ENCODE measurements around the gene MYO7A.

Gene MYO7A

GRCh38 chr11:77146261-77147035 lies 18.4 kb downstream of the MYO7A start:
- no peak for DNase-seq (ENCODE audit: low read depth, low spot score)

- no peak for DNase-seq (ENCODE audit: low read depth, low spot score)
Measured at GRCh38 chr11:77147036-77147315, 18.9 kb downstream of the MYO7A start.

- DNase-seq (ENCODE audit: low read depth, low spot score) = peak; percentile 30
Measured at GRCh38 chr11:77147668-77148321, 19.7 kb downstream of the MYO7A start.

GRCh38 chr11:77148963-77149715 lies 21.1 kb downstream of the MYO7A start:
- DNase-seq (ENCODE audit: low read depth, low spot score) = no peak

- no peak for DNase-seq (ENCODE audit: low read depth, low spot score)
Measured at GRCh38 chr11:77149716-77150392, 21.8 kb downstream of the MYO7A start.

GRCh38 chr11:77150836-77151235 lies 22.8 kb downstream of the MYO7A start:
- DNase-seq (ENCODE audit: low read depth, low spot score) = no peak

- no peak for DNase-seq (ENCODE audit: low read depth, low spot score)
Measured at GRCh38 chr11:77151804-77152509, 23.9 kb downstream of the MYO7A start.

GRCh38 chr11:77152846-77153245 lies 24.8 kb downstream of the MYO7A start:
- DNase-seq (ENCODE audit: low read depth, low spot score) = no peak

- DNase-seq (ENCODE audit: low read depth, low spot score) = no peak
Measured at GRCh38 chr11:77153276-77154185, 25.5 kb downstream of the MYO7A start.

- no peak for DNase-seq (ENCODE audit: low read depth, low spot score)
Measured at GRCh38 chr11:77154381-77155081, 26.5 kb downstream of the MYO7A start.

- DNase-seq (ENCODE audit: low read depth, low spot score) = no peak
Measured at GRCh38 chr11:77155082-77155475, 27.0 kb downstream of the MYO7A start.

GRCh38 chr11:77155556-77156130 lies 27.6 kb downstream of the MYO7A start:
- DNase-seq (ENCODE audit: low read depth, low spot score) = no peak

- no peak for DNase-seq (ENCODE audit: low read depth, low spot score)
Measured at GRCh38 chr11:77156396-77157195, 28.6 kb downstream of the MYO7A start.

- DNase-seq (ENCODE audit: low read depth, low spot score) = no peak
Measured at GRCh38 chr11:77158041-77158695, 30.1 kb downstream of the MYO7A start.

- DNase-seq (ENCODE audit: low read depth, low spot score) = no peak
Measured at GRCh38 chr11:77159219-77159936, 31.3 kb downstream of the MYO7A start.

GRCh38 chr11:77159937-77160495 lies 32.0 kb downstream of the MYO7A start:
- DNase-seq (ENCODE audit: low read depth, low spot score) = no peak

GRCh38 chr11:77163271-77163670 lies 35.2 kb downstream of the MYO7A start:
- DNase-seq (ENCODE audit: low read depth, low spot score) = no peak
